ENCODE data around the gene FOXJ3. TPM values are rescaled to one million over a fixed set of nuclear protein-coding genes. Genes with fewer than 3 reads are reported as not detected.

The FOXJ3 gene
- total RNA-seq, 1 experiment from 2014 or later, result 42.2 TPM

GRCh38 chr1:42260376-42261070 is 74.5 kb downstream of the FOXJ3 start:
- ChIA-PET POLR2A (no interaction called here), CTCF (no interaction called here)
- Mint-ChIP-seq H3K4me3 (ENCODE audit: unreplicated experiment) (no peak overlapping the region), H3K36me3 (ENCODE audit: insufficient read depth, unreplicated experiment) (peaks cover 26% of the 10 kb centered on the region), H3K27ac (ENCODE audit: low read depth, unreplicated experiment) (no peak overlapping the region), H3K9me3 (ENCODE audit: unreplicated experiment) (no peaks in the 10 kb centered on the region), H3K4me1 (ENCODE audit: insufficient read depth, unreplicated experiment) (peaks cover 15% of the 10 kb centered on the region), H3K27me3 (ENCODE audit: insufficient read depth, unreplicated experiment) (no peaks in the 10 kb centered on the region)
- DNase-seq (ENCODE audit: unreplicated experiment), result no peak
- no TSS peak for BruUV-seq (replicated peaks)
- no peak for TF ChIP-seq CTCF (IDR thresholded peaks at IDR 0.05; ENCODE audit: unreplicated experiment)
- intact Hi-C loops (cut with micrococcal nuclease), result no loop called here

GRCh38 chr1:42259739-42260064 is 75.3 kb downstream of the FOXJ3 start:
- ChIA-PET POLR2A (interaction anchor here (0.8 to 1.4 kb wide), 2 partner anchors 45 to 63 kb away, joined by 3 to 4 read pairs; no protein-coding TSS in a partner anchor), CTCF (no interaction called here)
- Mint-ChIP-seq H3K27ac (ENCODE audit: low read depth, unreplicated experiment) (peak overlapping the region; percentile 6), H3K36me3 (ENCODE audit: insufficient read depth, unreplicated experiment) (peaks cover 22% of the 10 kb centered on the region), H3K9me3 (ENCODE audit: unreplicated experiment) (no peaks in the 10 kb centered on the region), H3K27me3 (ENCODE audit: insufficient read depth, unreplicated experiment) (no peaks in the 10 kb centered on the region), H3K4me3 (ENCODE audit: unreplicated experiment) (no peak overlapping the region), H3K4me1 (ENCODE audit: insufficient read depth, unreplicated experiment) (peaks cover 18% of the 10 kb centered on the region)
- BruUV-seq (replicated peaks), result no TSS peak
- TF ChIP-seq CTCF (IDR thresholded peaks at IDR 0.05; ENCODE audit: unreplicated experiment), result no peak
- intact Hi-C loops (cut with micrococcal nuclease), result no loop called here
- no peak for DNase-seq (ENCODE audit: unreplicated experiment)

- H3K36me3 Mint-ChIP-seq (ENCODE audit: insufficient read depth, unreplicated experiment), result peaks cover 17% of the 10 kb centered on the region
- H3K4me3 Mint-ChIP-seq (ENCODE audit: unreplicated experiment), result no peak overlapping the region
- peaks cover 18% of the 10 kb centered on the region for H3K4me1 Mint-ChIP-seq (ENCODE audit: insufficient read depth, unreplicated experiment)
- H3K27me3 Mint-ChIP-seq (ENCODE audit: insufficient read depth, unreplicated experiment), result no peaks in the 10 kb centered on the region
- BruUV-seq (replicated peaks), result no TSS peak
- no peak for DNase-seq (ENCODE audit: unreplicated experiment)
- POLR2A ChIA-PET, result interaction anchor here (0.7 to 1.6 kb wide), 4 partner anchors 10 to 63 kb away, joined by 3 to 4 read pairs (median 4); no protein-coding TSS in a partner anchor
- H3K9me3 Mint-ChIP-seq (ENCODE audit: unreplicated experiment), result no peaks in the 10 kb centered on the region
- intact Hi-C loops (cut with micrococcal nuclease), result no loop called here
- CTCF ChIA-PET, result no interaction called here
- peak overlapping the region; percentile 6 for H3K27ac Mint-ChIP-seq (ENCODE audit: low read depth, unreplicated experiment)
- no peak for TF ChIP-seq CTCF (IDR thresholded peaks at IDR 0.05; ENCODE audit: unreplicated experiment)
Measured at GRCh38 chr1:42259059-42259738, 75.8 kb downstream of the FOXJ3 start.

GRCh38 chr1:42258218-42258617 is 76.8 kb downstream of the FOXJ3 start:
- Mint-ChIP-seq H3K27ac (ENCODE audit: low read depth, unreplicated experiment) (peak overlapping the region; percentile 6), H3K4me1 (ENCODE audit: insufficient read depth, unreplicated experiment) (peaks cover 18% of the 10 kb centered on the region), H3K4me3 (ENCODE audit: unreplicated experiment) (no peak overlapping the region), H3K36me3 (ENCODE audit: insufficient read depth, unreplicated experiment) (peaks cover 11% of the 10 kb centered on the region), H3K27me3 (ENCODE audit: insufficient read depth, unreplicated experiment) (no peaks in the 10 kb centered on the region), H3K9me3 (ENCODE audit: unreplicated experiment) (no peaks in the 10 kb centered on the region)
- no peak for DNase-seq (ENCODE audit: unreplicated experiment)
- intact Hi-C loops (cut with micrococcal nuclease), result no loop called here
- no peak for TF ChIP-seq CTCF (IDR thresholded peaks at IDR 0.05; ENCODE audit: unreplicated experiment)
- BruUV-seq (replicated peaks), result no TSS peak
- ChIA-PET POLR2A (interaction anchor here (1.4 to 1.6 kb wide), 2 partner anchors 11 to 64 kb away, joined by 3 to 4 read pairs; no protein-coding TSS in a partner anchor), CTCF (no interaction called here)
